ENCODE measurements around the gene PRDX2.
A peak's percentile ranks its signal among the peaks of the same experiment; 100 is the strongest.
"Not testable (repeated sequence)": the region's sequence is repeated elsewhere in the genome, so short reads cannot be mapped to it uniquely, and the experiment has no call there.

PRDX2 gene

GRCh38 chr19:12801466-12802266, at the start of gene PRDX2, which contains the start of gene THSD8:
Gene PRDX2, minus strand, starts transcription at chr19:12801800. Its CDS starts 539 bp downstream, at chr19:12801261.
Gene THSD8, plus strand, starts transcription at chr19:12802069. Its CDS starts 3 bp downstream, at chr19:12802072.
- DNase-seq: peak; percentile 78

GRCh38 chr19:12847159-12848139, 45.8 kb upstream of the PRDX2 start:
- DNase-seq: peak; percentile 87

GRCh38 chr19:12846613-12847012, 45.0 kb upstream of the PRDX2 start:
- DNase-seq: not testable (repeated sequence)

- DNase-seq: no peak
Observed at GRCh38 chr19:12843999-12844732, 42.6 kb upstream of the PRDX2 start.

- no peak for DNase-seq
Observed at GRCh38 chr19:12843328-12843727, 41.7 kb upstream of the PRDX2 start.

GRCh38 chr19:12842511-12842910, 40.9 kb upstream of the PRDX2 start:
- DNase-seq: no peak

- no peak for DNase-seq
Observed at GRCh38 chr19:12841094-12841493, 39.5 kb upstream of the PRDX2 start.

- peak; percentile 36 for DNase-seq
Observed at GRCh38 chr19:12840091-12841079, 38.8 kb upstream of the PRDX2 start.

GRCh38 chr19:12838886-12839756, 37.5 kb upstream of the PRDX2 start:
- DNase-seq: no peak

GRCh38 chr19:12838182-12838885, 36.7 kb upstream of the PRDX2 start, which contains the start of gene MAST1:
Gene MAST1, plus strand, starts transcription at chr19:12838515. Its CDS starts 58 bp downstream, at chr19:12838573.
- peak; percentile 34 for DNase-seq

GRCh38 chr19:12837225-12837624, 35.6 kb upstream of the PRDX2 start:
- DNase-seq: no peak

GRCh38 chr19:12836529-12836863, 34.9 kb upstream of the PRDX2 start:
- no peak for DNase-seq

GRCh38 chr19:12834976-12835757, 33.6 kb upstream of the PRDX2 start:
- DNase-seq: peak; percentile 28

GRCh38 chr19:12834566-12834943, 33.0 kb upstream of the PRDX2 start, which contains the start of gene RTBDN:
Gene RTBDN, minus strand, starts transcription at chr19:12834579. Its CDS starts 4,600 bp downstream, at chr19:12829979.
- no peak for DNase-seq

GRCh38 chr19:12833738-12834565, 32.4 kb upstream of the PRDX2 start:
- DNase-seq: peak; percentile 34

GRCh38 chr19:12833418-12833737, 31.8 kb upstream of the PRDX2 start:
- DNase-seq: no peak

- DNase-seq: no peak
Observed at GRCh38 chr19:12828494-12828893, 26.9 kb upstream of the PRDX2 start.

Data from stimulated activated CD4-positive, alpha-beta T cell treated with anti-CD3 and anti-CD28 coated beads, Interleukin-4, amount 100 ng/mL, for 24 hours (primary cell).